Neural cell (in vitro differentiated cells): ENCODE data around the gene MAGI2.

ENCODE experiments used
- RAD21 ChIP-seq: fragments of 450-650 bp; conservative IDR thresholded peaks from 2 replicates; pipeline ENCODE4 v1.6.1; 2014; ENCODE audit warnings: antibody characterized with exemption, mild to moderate bottlenecking, moderate library complexity
- TF ChIP-seq, protein P1 (sequence below): fragments of 450-650 bp; IDR thresholded peaks from 2 replicates; pipeline ENCODE4 v1.5.1; 2014; ENCODE audit warnings: antibody characterized with exemption, mild to moderate bottlenecking, moderate library complexity; ENCODE audit not compliant: poor library complexity, severe bottlenecking

DNA sequence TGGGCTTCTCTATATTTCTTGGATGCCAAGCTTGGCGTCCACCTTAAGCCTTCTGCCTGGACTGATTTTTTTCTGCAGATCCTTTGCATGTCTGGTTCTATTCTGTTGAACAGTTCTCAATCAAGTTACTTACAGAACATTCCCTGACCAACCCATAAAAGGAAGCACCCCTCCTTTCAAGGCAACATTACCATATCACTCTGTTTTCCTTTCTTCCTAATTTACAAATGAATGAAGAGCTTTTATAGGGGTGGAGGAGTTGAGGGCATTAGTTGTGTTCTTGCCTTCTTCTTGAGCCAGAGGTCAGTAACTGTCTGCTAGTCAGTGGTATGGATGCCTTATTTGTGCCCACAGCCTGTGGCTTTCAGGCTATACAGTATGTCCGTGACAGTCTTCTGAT is 1293.9 kb downstream of the MAGI2 start:
- no peak for TF ChIP-seq RAD21
- TF ChIP-seq, protein P1, sequence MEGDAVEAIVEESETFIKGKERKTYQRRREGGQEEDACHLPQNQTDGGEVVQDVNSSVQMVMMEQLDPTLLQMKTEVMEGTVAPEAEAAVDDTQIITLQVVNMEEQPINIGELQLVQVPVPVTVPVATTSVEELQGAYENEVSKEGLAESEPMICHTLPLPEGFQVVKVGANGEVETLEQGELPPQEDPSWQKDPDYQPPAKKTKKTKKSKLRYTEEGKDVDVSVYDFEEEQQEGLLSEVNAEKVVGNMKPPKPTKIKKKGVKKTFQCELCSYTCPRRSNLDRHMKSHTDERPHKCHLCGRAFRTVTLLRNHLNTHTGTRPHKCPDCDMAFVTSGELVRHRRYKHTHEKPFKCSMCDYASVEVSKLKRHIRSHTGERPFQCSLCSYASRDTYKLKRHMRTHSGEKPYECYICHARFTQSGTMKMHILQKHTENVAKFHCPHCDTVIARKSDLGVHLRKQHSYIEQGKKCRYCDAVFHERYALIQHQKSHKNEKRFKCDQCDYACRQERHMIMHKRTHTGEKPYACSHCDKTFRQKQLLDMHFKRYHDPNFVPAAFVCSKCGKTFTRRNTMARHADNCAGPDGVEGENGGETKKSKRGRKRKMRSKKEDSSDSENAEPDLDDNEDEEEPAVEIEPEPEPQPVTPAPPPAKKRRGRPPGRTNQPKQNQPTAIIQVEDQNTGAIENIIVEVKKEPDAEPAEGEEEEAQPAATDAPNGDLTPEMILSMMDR: no peak
